Endothelial cell of umbilical vein (primary cell): ENCODE results near the gene TSPEAR. TPM values are rescaled to one million over a fixed set of nuclear protein-coding genes. Genes with fewer than 3 reads are reported as not detected.

Experiments
- BruUV-seq: library from RNA; stranded (reverse); fragments of 400-500 nt; replicated peaks from 2 replicates; lab custom pipeline; 2021; lab: Mats Ljungman, UMichigan
- CTCF ChIA-PET: fragments of 300-600, 350-600 bp; sonication (Branson Sonifier 250); formaldehyde crosslinking; loops from one replicate; lab custom pipeline; 2021; ENCODE audit warnings: antibody characterized with exemption, inconsistent platforms; lab: Charles Lee
- POLR2A ChIA-PET: fragments of 300-600, 350-600 bp; sonication (Branson Sonifier 250); formaldehyde crosslinking; loops from one replicate; lab custom pipeline; 2021; ENCODE audit warnings: antibody characterized with exemption, inconsistent platforms; lab: Charles Lee
- DNase-seq: peaks from one replicate; pipeline ENCODE4 v3.0.0-alpha.2; 2011; ENCODE audit warnings: low read depth, low spot score
- FAIRE-seq: peaks from 2 replicates; lab custom pipeline; 2011; peaks lifted over from hg19 to GRCh38; lab: Jason Lieb, UNC
- H2AFZ ChIP-seq: 2 replicates; pipeline ENCODE4 v1.6.0; 2012; ENCODE audit warnings: low read depth, low read length, control low read depth, inconsistent platforms
- H3K27ac ChIP-seq: 2 replicates; pipeline ENCODE4 v1.5.1; 2011; ENCODE audit warnings: low read depth, mild to moderate bottlenecking, control low read depth, low read length, moderate library complexity; ENCODE audit not compliant: insufficient read depth
- H3K27me3 ChIP-seq, 2 experiments: 2 replicates each; pipeline versions ENCODE4 v1.6.0 to v1.6.1; 2011; ENCODE audit warnings: low read length in 2 of 2, mixed read lengths in 1 of 2; ENCODE audit not compliant: control insufficient read depth in 2 of 2, insufficient read depth in 2 of 2
- H3K36me3 ChIP-seq, 2 experiments: 2 replicates in 1 of 2; 3 replicates in 1 of 2; pipeline ENCODE4 v1.5.1; 2011; ENCODE audit warnings: low read length in 2 of 2, mild to moderate bottlenecking in 1 of 2, moderate library complexity in 1 of 2; ENCODE audit not compliant: control insufficient read depth in 2 of 2, insufficient read depth in 2 of 2; ENCODE audit errors: extremely low read depth in 1 of 2
- H3K4me1 ChIP-seq: 3 replicates; pipeline ENCODE4 v1.5.1; 2011; ENCODE audit warnings: mild to moderate bottlenecking, low read length; ENCODE audit not compliant: control insufficient read depth, insufficient read depth; ENCODE audit errors: extremely low read depth
- H3K4me2 ChIP-seq: 2 replicates; pipeline ENCODE4 v1.6.1; 2011; ENCODE audit warnings: low read length, control low read depth, mixed read lengths; ENCODE audit not compliant: insufficient read depth
- H3K4me3 ChIP-seq, 3 experiments: fragments of 200-600 bp in 1 of 3; sonication (generic), shearing (Covaris generic) in 1 of 3; replicated peaks in 1 of 3; 2 replicates each; pipeline ENCODE4 v1.5.1; 2011 to 2016; ENCODE audit warnings: control low read depth in 3 of 3, low read length in 3 of 3, mild to moderate bottlenecking in 2 of 3, inconsistent platforms in 1 of 3, low read depth in 1 of 3, moderate library complexity in 1 of 3; ENCODE audit not compliant: insufficient read depth in 1 of 3
- H3K79me2 ChIP-seq: 2 replicates; pipeline ENCODE4 v1.6.0; 2012; ENCODE audit warnings: low read length, inconsistent platforms; ENCODE audit not compliant: control insufficient read depth, insufficient read depth
- H3K9ac ChIP-seq: replicated peaks from 2 replicates; pipeline ENCODE3; 2011; ENCODE audit warnings: low read length, control low read depth; ENCODE audit not compliant: insufficient read depth; ENCODE audit errors: extremely low read depth
- H3K9me1 ChIP-seq: replicated peaks from 3 replicates; pipeline ENCODE4 v1.6.0; 2011; ENCODE audit warnings: mild to moderate bottlenecking, low read length; ENCODE audit not compliant: control insufficient read depth, insufficient read depth; ENCODE audit errors: extremely low read depth
- H3K9me3 ChIP-seq: replicated peaks from 2 replicates; pipeline ENCODE4 v1.5.1; 2012; ENCODE audit warnings: low read length, inconsistent platforms; ENCODE audit not compliant: control insufficient read depth, insufficient read depth
- H4K20me1 ChIP-seq: replicated peaks from 2 replicates; pipeline ENCODE3; 2011; ENCODE audit warnings: mild to moderate bottlenecking, low read length; ENCODE audit not compliant: control insufficient read depth, insufficient read depth; ENCODE audit errors: extremely low read depth
- MYC ChIP-seq: IDR thresholded peaks from one replicate; pipeline ENCODE4 v1.6.1; 2011; ENCODE audit warnings: mild to moderate bottlenecking, low read depth, low read length
- POLR2A ChIP-seq: IDR thresholded peaks from 2 replicates; pipeline ENCODE4 v1.6.1; 2012; ENCODE audit warnings: low read depth, mild to moderate bottlenecking, control low read depth, low read length
- POLR2AphosphoS5 ChIP-seq: IDR thresholded peaks from 2 replicates; pipeline ENCODE4 v1.6.1; 2012; ENCODE audit warnings: low read depth, mild to moderate bottlenecking, control low read depth, low read length, moderate library complexity; ENCODE audit not compliant: insufficient read depth
- dilution Hi-C: fragments of 300-500 bp; cut with MboI; formaldehyde crosslinking; loops from one replicate; pipeline ENCODE4 v1.15.0; 2019; ENCODE audit warnings: low sequenced_read_pairs; ENCODE audit not compliant: extremely low pct_ligation_motif_present
- intact Hi-C: fragments of 100-400 bp; cut with micrococcal nuclease; formaldehyde crosslinking; loops from one replicate; pipeline ENCODE4 v1.10.0; 2022
- polyA plus RNA-seq, 4 experiments: library from polyadenylated mRNA; depleted of rRNA in 3 of 4; stranded (reverse) in 3 of 4; unstranded in 1 of 4; fragments of >200 nt; gene quantifications; 2 replicates each; pipeline versions ENCODE4 v1.2.1 to v1.2.3, GENCODE V29; 2011 to 2012; ENCODE audit warnings: missing spikeins in 1 of 4
- total RNA-seq: library from RNA; stranded (reverse); gene quantifications from 2 replicates; pipeline ENCODE4 v1.2.3, GENCODE V29; 2021
- TF ChIP-seq, protein P1 (sequence below), 2 donors: IDR thresholded peaks; 1 replicate in 1 of 2; 2 replicates in 1 of 2; pipeline ENCODE4 v1.5.1; 2011; ENCODE audit warnings: low read length in 2 of 2, mild to moderate bottlenecking in 2 of 2, moderate library complexity in 2 of 2, control low read depth in 1 of 2, inconsistent platforms in 1 of 2, low read depth in 1 of 2; ENCODE audit not compliant: insufficient read depth in 1 of 2; ENCODE audit errors: extremely low read depth in 1 of 2

Gene TSPEAR
- total and polyA plus RNA-seq, 2 donors (not counting 3 experiments of a cell fraction or from before 2014, with no cell fraction given), result 0.01 TPM; not detected in 1

GRCh38 chr21:44552136-44552535 lies 159.2 kb downstream of the TSPEAR start:
- BruUV-seq, result no TSS peak
- FAIRE-seq (no peak), DNase-seq (no peak)
- ChIA-PET CTCF (no interaction called here), POLR2A (no interaction called here)
- dilution Hi-C loops (no loop called here), intact Hi-C loops (no loop called here)
- Histone ChIP-seq H2AFZ (no peak overlapping the region), H3K27ac (no peak overlapping the region), H3K4me1 (no peaks in the 10 kb centered on the region), H3K4me2 (no peak overlapping the region), H3K9ac (no peak overlapping the region), H3K9me1 (no peaks in the 10 kb centered on the region), H3K27me3 (peaks cover 5 to 6% of the 10 kb centered on the region in 2 experiments), H4K20me1 (no peaks in the 10 kb centered on the region), H3K79me2 (no peaks in the 10 kb centered on the region), H3K9me3 (no peaks in the 10 kb centered on the region), H3K36me3 (no peaks in the 10 kb centered on the region), H3K4me3 (no peak overlapping the region)
- TF ChIP-seq POLR2AphosphoS5, result no peak
- TF ChIP-seq POLR2A, result no peak
- TF ChIP-seq MYC, result no peak

DNA sequence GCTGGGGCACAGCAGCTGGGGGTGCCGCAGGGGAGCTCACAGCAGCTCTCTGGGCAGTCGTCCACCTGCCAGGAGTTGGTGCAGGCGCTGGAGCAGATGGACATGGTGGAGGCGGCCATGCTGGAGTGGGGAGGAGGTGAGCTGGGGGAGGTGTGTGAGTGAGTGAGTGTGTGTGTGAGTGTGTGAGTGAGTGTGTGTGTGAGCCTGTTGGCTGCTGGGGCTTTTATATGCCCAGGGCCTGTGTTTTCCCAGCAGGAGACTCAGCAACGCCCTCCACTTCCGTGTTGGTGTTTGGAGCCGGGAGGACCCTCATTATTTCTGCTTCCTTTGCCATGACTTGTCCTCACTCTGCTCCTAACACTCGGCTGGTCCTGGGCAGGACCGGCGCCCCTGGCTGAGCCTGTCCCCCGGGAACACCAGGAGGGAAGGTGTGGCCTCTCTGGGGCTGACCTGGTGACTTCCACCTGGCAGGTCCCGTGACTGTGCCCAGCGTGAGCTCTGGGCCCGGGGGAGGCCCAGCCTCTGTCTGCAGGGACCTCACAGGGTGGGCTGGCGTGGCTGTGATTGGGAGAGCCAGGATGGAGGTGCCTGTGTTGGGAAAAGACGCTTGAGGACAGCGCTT lies 159.9 kb downstream of the TSPEAR start, which contains the start of gene KRTAP10-2:
TSS of gene KRTAP10-2 (minus strand) at position 166 of the 622 bp plus-strand sequence. CDS start at position 119, 47 bp downstream.
- no TSS peak for BruUV-seq
- ChIA-PET CTCF (no interaction called here), POLR2A (no interaction called here)
- no peak within 1 kb of the TSS for H3K9ac ChIP-seq
- no peak for TF ChIP-seq POLR2A
- TF ChIP-seq, protein P1, sequence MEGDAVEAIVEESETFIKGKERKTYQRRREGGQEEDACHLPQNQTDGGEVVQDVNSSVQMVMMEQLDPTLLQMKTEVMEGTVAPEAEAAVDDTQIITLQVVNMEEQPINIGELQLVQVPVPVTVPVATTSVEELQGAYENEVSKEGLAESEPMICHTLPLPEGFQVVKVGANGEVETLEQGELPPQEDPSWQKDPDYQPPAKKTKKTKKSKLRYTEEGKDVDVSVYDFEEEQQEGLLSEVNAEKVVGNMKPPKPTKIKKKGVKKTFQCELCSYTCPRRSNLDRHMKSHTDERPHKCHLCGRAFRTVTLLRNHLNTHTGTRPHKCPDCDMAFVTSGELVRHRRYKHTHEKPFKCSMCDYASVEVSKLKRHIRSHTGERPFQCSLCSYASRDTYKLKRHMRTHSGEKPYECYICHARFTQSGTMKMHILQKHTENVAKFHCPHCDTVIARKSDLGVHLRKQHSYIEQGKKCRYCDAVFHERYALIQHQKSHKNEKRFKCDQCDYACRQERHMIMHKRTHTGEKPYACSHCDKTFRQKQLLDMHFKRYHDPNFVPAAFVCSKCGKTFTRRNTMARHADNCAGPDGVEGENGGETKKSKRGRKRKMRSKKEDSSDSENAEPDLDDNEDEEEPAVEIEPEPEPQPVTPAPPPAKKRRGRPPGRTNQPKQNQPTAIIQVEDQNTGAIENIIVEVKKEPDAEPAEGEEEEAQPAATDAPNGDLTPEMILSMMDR (IDR thresholded peaks at IDR 0.05; ENCODE audit: extremely low read depth in 1 of 2, insufficient read depth in 1 of 2, low read depth in 1 of 2, low read length in 2 of 2), result no peak
- intact Hi-C loops (no loop called here), dilution Hi-C loops (no loop called here)
- H3K27ac ChIP-seq, result no peak within 1 kb of the TSS
- no peak within 1 kb of the TSS for H2AFZ ChIP-seq
- no peaks in the 10 kb centered on the region for H3K9me3 ChIP-seq
- no peaks in the 10 kb centered on the region for H3K9me1 ChIP-seq
- no peaks in the 10 kb centered on the region for H4K20me1 ChIP-seq
- H3K4me2 ChIP-seq, result no peak within 1 kb of the TSS
- H3K79me2 ChIP-seq, result no peaks in the 10 kb centered on the region
- FAIRE-seq (no peak), DNase-seq (no peak)
- no peak within 1 kb of the TSS for H3K4me3 ChIP-seq
- peaks cover 3 to 11% of the 10 kb centered on the region in 2 experiments for H3K27me3 ChIP-seq
- H3K4me1 ChIP-seq, result no peaks in the 10 kb centered on the region
- no peaks in the 10 kb centered on the region for H3K36me3 ChIP-seq
